Measurements from ENCODE around the gene ZNF548. TPM values are rescaled to one million over a fixed set of nuclear protein-coding genes. Genes with fewer than 3 reads are reported as not detected.
A peak's percentile ranks its signal among the peaks of the same experiment; 100 is the strongest.
"Not testable (repeated sequence)": the region's sequence is repeated elsewhere in the genome, so short reads cannot be mapped to it uniquely, and the experiment has no call there.

ZNF548 gene
- total RNA-seq, 1 donor from 2014 or later: 27.7 TPM

DNA sequence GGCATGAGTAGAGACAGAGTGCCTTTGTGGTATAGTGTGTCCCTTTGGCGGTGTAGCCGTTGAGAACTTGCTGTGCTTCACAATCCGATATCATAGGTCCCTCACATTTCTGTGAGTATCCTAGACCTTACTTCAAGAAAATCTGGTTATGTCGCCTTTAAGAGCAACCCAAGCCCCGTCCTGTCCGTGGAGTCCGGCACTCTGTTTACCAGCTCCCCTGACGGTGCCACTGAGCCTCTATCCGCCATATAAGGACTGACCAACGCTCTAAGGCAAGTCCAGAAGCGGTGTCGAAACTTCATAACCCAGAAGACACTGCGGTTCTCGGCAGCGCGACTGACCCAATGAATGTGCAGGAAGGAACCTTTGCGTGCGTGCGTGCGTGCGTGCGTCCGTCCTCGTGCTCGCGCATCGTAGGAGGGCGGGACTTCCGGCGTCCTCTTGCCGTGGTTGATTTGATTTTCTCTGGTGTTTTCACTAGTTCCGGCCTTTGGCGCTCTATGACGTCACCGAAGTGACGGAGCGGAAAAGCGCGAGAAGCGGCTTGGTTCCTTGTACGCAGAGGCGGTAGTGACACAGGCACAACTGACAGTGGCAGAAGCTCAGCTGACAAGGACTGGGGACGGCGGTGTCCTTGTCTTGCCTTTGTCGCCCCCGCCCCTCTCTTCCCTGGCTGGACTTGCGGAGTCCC, 26.5 kb upstream of the ZNF548 start, which contains the start of the genes TRAPPC2B and ZNF547:
Gene TRAPPC2B (plus strand): TSS at position 555 of the 691 bp plus-strand sequence. CDS start 1,283 bp downstream, outside the sequence.
Gene ZNF547 (plus strand): TSS at position 555 of the 691 bp plus-strand sequence. CDS start 5,005 bp downstream, outside the sequence.
- Histone ChIP-seq H3K27me3 (ENCODE audit: control insufficient read depth in 3 of 3, insufficient read depth in 3 of 3, low read length in 3 of 3) (no peaks in the 10 kb centered on the region), H3K4me3 (ENCODE audit: low read length in 3 of 3) (peak within 1 kb of the TSS; percentile 67 to 91 (median 90)), H3K9me3 (ENCODE audit: control insufficient read depth in 3 of 3, low read length in 3 of 3) (peaks cover 0 to 6% (median 0%) of the 10 kb centered on the region in 3 donors), H3K4me1 (ENCODE audit: control insufficient read depth in 3 of 3, insufficient read depth in 3 of 3, low read length in 3 of 3) (peaks cover 16 to 17% (median 17%) of the 10 kb centered on the region in 3 donors), H3K36me3 (ENCODE audit: control insufficient read depth in 3 of 3, insufficient read depth in 3 of 3, low read length in 3 of 3) (peaks cover 5 to 11% (median 8%) of the 10 kb centered on the region in 3 donors), H3K27ac (ENCODE audit: low read depth, low read length) (peak within 1 kb of the TSS; percentile 93), H3K9ac (ENCODE audit: low read depth in 1 of 3, low read length in 3 of 3) (peak within 1 kb of the TSS; percentile 69 to 92 (median 91))

DNA sequence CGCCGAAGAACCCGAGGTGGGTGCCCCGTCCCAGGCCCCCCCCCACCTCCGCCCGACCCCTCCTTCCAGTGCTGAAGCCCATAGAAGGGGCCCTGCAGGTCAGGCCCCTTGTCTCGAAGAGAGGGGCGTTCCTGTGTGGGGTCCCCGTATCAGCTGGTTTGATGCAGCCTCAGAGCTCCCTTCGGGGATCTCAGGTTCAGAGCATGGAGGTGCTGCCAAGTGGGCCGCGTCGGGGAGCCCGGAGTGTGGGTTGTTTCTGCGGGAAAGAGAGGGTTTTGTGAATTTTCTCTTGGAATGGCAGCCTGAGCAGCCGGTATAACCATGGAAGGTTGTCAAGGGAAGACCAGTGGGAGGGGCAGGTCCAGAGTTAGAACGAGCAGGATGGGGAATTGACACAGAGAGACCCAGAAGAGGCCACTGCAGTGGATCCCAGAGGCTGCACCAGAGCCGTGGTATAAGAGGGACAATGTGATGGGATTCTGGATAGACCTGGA, 25.9 kb upstream of the ZNF548 start:
- H3K4me3 ChIP-seq (ENCODE audit: low read length in 3 of 3): peak overlapping the region; percentile 67 to 91 (median 90)
- peak overlapping the region; percentile 93 for H3K27ac ChIP-seq (ENCODE audit: low read depth, low read length)
- peaks cover 10 to 14% (median 12%) of the 10 kb centered on the region in 3 donors for H3K4me1 ChIP-seq (ENCODE audit: control insufficient read depth in 3 of 3, insufficient read depth in 3 of 3, low read length in 3 of 3)
- peaks cover 0 to 2% (median 0%) of the 10 kb centered on the region in 3 donors for H3K9me3 ChIP-seq (ENCODE audit: control insufficient read depth in 3 of 3, low read length in 3 of 3)
- peaks cover 2 to 6% (median 2%) of the 10 kb centered on the region in 3 donors for H3K36me3 ChIP-seq (ENCODE audit: control insufficient read depth in 3 of 3, insufficient read depth in 3 of 3, low read length in 3 of 3)
- H3K27me3 ChIP-seq (ENCODE audit: control insufficient read depth in 3 of 3, insufficient read depth in 3 of 3, low read length in 3 of 3): no peaks in the 10 kb centered on the region
- peak overlapping the region; percentile 64 to 92 (median 91) for H3K9ac ChIP-seq (ENCODE audit: low read depth in 1 of 3, low read length in 3 of 3)

DNA sequence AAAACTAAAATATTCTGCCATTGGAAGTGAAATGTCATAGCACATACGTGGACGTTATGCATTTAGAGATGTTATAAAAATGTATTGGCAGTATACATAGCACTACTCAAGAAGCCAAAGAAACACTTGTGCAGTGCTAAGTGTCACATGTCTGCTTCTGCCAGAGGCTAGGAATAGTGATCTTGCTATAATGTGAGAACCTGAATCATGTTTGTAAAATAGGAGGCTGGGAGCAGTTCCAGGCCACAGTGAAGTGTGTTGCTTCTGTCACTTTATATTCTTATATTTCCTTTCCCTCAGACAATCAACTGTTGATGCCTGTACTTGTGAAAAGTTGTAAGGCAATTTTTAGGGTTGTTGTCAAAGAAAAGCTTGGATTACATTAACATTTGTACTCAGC, 22.9 kb upstream of the ZNF548 start:
- Histone ChIP-seq H3K4me3 (ENCODE audit: low read length in 3 of 3) (no peak overlapping the region), H3K9ac (ENCODE audit: low read depth in 1 of 3, low read length in 3 of 3) (no peak overlapping the region), H3K9me3 (ENCODE audit: control insufficient read depth in 3 of 3, low read length in 3 of 3) (no peaks in the 10 kb centered on the region), H3K27ac (ENCODE audit: low read depth, low read length) (peak overlapping the region; percentile 21), H3K27me3 (ENCODE audit: control insufficient read depth in 3 of 3, insufficient read depth in 3 of 3, low read length in 3 of 3) (no peaks in the 10 kb centered on the region), H3K36me3 (ENCODE audit: control insufficient read depth in 3 of 3, insufficient read depth in 3 of 3, low read length in 3 of 3) (peaks cover 0 to 6% (median 6%) of the 10 kb centered on the region in 3 donors), H3K4me1 (ENCODE audit: control insufficient read depth in 3 of 3, insufficient read depth in 3 of 3, low read length in 3 of 3) (peaks cover 6 to 14% (median 12%) of the 10 kb centered on the region in 3 donors)

DNA sequence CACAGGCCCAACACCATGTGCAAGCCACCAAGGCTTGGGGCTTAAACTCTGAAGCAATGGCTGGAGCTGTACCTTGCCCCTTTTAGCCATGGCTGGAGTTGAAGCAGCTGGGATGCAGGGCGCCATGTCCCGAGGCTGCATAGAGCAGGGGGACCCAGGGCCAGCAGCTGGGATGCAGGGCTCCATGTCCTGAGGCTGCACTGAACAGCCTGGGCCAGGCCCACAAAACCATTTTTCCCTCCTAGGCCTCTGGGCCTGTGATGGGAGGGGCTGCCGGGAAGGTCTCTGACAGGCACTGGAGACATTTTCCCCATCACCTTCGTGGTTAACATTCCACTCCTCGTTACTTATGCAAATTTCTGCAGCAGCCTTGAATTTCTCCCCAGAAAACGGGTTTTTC, 15.5 kb upstream of the ZNF548 start:
- Histone ChIP-seq H3K27ac (ENCODE audit: low read depth, low read length) (no peak overlapping the region), H3K9ac (ENCODE audit: low read depth in 1 of 3, low read length in 3 of 3) (no peak overlapping the region), H3K27me3 (ENCODE audit: control insufficient read depth in 3 of 3, insufficient read depth in 3 of 3, low read length in 3 of 3) (no peaks in the 10 kb centered on the region), H3K4me3 (ENCODE audit: low read length in 3 of 3) (no peak overlapping the region), H3K9me3 (ENCODE audit: control insufficient read depth in 3 of 3, low read length in 3 of 3) (peaks cover 8 to 11% (median 8%) of the 10 kb centered on the region in 3 donors), H3K4me1 (ENCODE audit: control insufficient read depth in 3 of 3, insufficient read depth in 3 of 3, low read length in 3 of 3) (no peaks in the 10 kb centered on the region), H3K36me3 (ENCODE audit: control insufficient read depth in 3 of 3, insufficient read depth in 3 of 3, low read length in 3 of 3) (peaks cover 39 to 55% (median 47%) of the 10 kb centered on the region in 3 donors)

DNA sequence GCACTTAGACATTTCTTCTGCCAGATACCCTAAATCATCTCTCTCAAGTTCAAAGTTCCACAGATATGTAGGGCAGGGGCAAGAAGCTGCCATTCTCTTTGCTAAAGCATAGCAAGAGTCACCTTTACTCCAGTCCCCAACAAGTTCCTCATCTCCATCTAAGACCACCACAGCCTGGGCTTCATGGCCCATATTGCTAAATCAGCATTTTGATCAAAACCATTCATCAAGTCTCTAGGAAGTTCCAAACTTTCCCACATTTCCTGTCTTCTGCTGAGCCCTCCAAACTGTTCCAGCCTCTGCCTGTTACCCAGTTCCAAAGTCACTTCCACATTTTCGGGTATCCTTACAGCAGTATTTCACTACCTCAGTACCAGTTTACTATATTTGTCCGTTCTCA, 15.0 kb upstream of the ZNF548 start:
- H3K4me1 ChIP-seq (ENCODE audit: control insufficient read depth in 3 of 3, insufficient read depth in 3 of 3, low read length in 3 of 3); H3K4me3 ChIP-seq (ENCODE audit: low read length in 3 of 3); H3K9ac ChIP-seq (ENCODE audit: low read depth in 1 of 3, low read length in 3 of 3); H3K27ac ChIP-seq (ENCODE audit: low read depth, low read length); H3K27me3 ChIP-seq (ENCODE audit: control insufficient read depth in 3 of 3, insufficient read depth in 3 of 3, low read length in 3 of 3): not testable (repeated sequence)
- Histone ChIP-seq H3K36me3 (ENCODE audit: control insufficient read depth in 3 of 3, insufficient read depth in 3 of 3, low read length in 3 of 3) (peaks cover 39 to 55% (median 47%) of the 10 kb centered on the region in 3 donors), H3K9me3 (ENCODE audit: control insufficient read depth in 3 of 3, low read length in 3 of 3) (peaks cover 8 to 11% (median 10%) of the 10 kb centered on the region in 3 donors)

DNA sequence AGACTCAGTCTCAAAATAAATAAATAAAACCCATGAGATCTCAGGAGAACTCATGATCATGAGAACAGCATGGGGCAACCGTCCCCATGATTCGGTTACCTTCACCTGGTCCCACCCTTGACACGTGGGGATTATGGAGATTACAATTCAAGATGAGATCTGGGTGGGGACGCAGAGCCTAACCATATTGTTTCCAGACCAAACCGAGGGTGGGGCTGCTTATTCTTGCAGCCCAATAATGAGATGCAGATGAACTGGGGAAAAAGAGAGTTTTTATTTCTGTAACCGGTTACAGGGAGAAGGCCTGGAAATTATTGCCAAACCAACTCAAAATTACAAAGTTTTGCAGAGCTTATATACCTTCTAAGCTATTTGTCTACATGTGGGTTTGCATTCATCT, 13.5 kb upstream of the ZNF548 start:
- H3K4me1 ChIP-seq (ENCODE audit: control insufficient read depth in 3 of 3, insufficient read depth in 3 of 3, low read length in 3 of 3): no peaks in the 10 kb centered on the region
- no peak overlapping the region for H3K4me3 ChIP-seq (ENCODE audit: low read length in 3 of 3)
- no peaks in the 10 kb centered on the region for H3K27me3 ChIP-seq (ENCODE audit: control insufficient read depth in 3 of 3, insufficient read depth in 3 of 3, low read length in 3 of 3)
- peaks cover 8 to 11% (median 10%) of the 10 kb centered on the region in 3 donors for H3K9me3 ChIP-seq (ENCODE audit: control insufficient read depth in 3 of 3, low read length in 3 of 3)
- H3K27ac ChIP-seq (ENCODE audit: low read depth, low read length): no peak overlapping the region
- H3K36me3 ChIP-seq (ENCODE audit: control insufficient read depth in 3 of 3, insufficient read depth in 3 of 3, low read length in 3 of 3): peaks cover 39 to 55% (median 46%) of the 10 kb centered on the region in 3 donors
- no peak overlapping the region for H3K9ac ChIP-seq (ENCODE audit: low read depth in 1 of 3, low read length in 3 of 3)

DNA sequence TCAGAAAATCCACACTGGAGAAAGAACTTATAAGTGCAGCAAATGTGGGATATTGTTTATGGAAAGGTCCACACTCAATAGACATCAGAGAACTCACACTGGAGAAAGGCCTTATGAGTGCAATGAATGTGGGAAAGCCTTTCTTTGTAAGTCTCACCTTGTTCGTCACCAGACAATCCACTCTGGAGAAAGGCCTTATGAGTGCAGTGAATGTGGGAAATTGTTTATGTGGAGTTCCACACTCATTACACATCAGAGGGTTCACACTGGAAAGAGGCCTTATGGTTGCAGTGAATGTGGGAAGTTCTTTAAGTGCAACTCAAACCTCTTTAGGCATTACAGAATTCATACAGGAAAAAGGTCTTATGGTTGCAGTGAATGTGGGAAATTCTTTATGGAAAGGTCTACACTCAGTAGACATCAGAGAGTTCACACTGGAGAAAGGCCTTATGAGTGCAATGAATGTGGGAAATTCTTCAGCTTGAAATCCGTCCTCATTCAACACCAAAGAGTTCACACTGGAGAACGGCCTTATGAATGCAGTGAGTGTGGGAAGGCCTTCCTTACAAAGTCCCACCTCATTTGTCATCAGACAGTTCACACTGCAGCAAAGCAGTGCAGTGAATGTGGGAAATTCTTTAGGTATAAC, 12.0 kb upstream of the ZNF548 start:
- Histone ChIP-seq H3K27me3 (ENCODE audit: control insufficient read depth in 3 of 3, insufficient read depth in 3 of 3, low read length in 3 of 3) (no peaks in the 10 kb centered on the region), H3K36me3 (ENCODE audit: control insufficient read depth in 3 of 3, insufficient read depth in 3 of 3, low read length in 3 of 3) (peaks cover 33 to 40% (median 37%) of the 10 kb centered on the region in 3 donors), H3K27ac (ENCODE audit: low read depth, low read length) (no peak overlapping the region), H3K9ac (ENCODE audit: low read depth in 1 of 3, low read length in 3 of 3) (no peak overlapping the region), H3K4me1 (ENCODE audit: control insufficient read depth in 3 of 3, insufficient read depth in 3 of 3, low read length in 3 of 3) (no peaks in the 10 kb centered on the region), H3K9me3 (ENCODE audit: control insufficient read depth in 3 of 3, low read length in 3 of 3) (peaks cover 8 to 11% (median 10%) of the 10 kb centered on the region in 3 donors), H3K4me3 (ENCODE audit: low read length in 3 of 3) (peak overlapping the region in 1 of 3 donors; percentile 20)

DNA sequence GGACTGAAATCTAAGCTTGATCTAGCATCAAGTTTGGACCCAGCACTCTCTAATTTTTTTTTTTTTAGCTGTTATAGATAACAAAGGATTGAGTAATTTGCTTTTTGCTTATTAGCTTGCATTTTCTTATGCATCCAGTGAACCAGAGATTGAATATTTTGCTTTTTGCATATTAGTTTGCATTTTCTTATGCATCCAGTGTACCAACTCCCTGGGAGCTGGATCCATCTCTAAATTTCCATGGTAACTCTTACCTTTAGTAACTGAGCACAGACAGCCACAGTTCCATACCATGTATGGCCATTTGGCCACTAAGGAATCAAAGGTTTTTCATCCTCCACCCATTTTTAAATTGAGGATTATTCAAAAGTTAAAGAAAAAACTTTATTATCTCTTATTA, 8.7 kb upstream of the ZNF548 start:
- H3K4me3 ChIP-seq (ENCODE audit: low read length in 3 of 3): no peak overlapping the region
- no peaks in the 10 kb centered on the region for H3K4me1 ChIP-seq (ENCODE audit: control insufficient read depth in 3 of 3, insufficient read depth in 3 of 3, low read length in 3 of 3)
- no peaks in the 10 kb centered on the region for H3K27me3 ChIP-seq (ENCODE audit: control insufficient read depth in 3 of 3, insufficient read depth in 3 of 3, low read length in 3 of 3)
- H3K27ac ChIP-seq (ENCODE audit: low read depth, low read length): no peak overlapping the region
- peaks cover 8 to 11% (median 10%) of the 10 kb centered on the region in 3 donors for H3K9me3 ChIP-seq (ENCODE audit: control insufficient read depth in 3 of 3, low read length in 3 of 3)
- H3K9ac ChIP-seq (ENCODE audit: low read depth in 1 of 3, low read length in 3 of 3): no peak overlapping the region
- H3K36me3 ChIP-seq (ENCODE audit: control insufficient read depth in 3 of 3, insufficient read depth in 3 of 3, low read length in 3 of 3): peaks cover 18 to 22% (median 20%) of the 10 kb centered on the region in 3 donors

DNA sequence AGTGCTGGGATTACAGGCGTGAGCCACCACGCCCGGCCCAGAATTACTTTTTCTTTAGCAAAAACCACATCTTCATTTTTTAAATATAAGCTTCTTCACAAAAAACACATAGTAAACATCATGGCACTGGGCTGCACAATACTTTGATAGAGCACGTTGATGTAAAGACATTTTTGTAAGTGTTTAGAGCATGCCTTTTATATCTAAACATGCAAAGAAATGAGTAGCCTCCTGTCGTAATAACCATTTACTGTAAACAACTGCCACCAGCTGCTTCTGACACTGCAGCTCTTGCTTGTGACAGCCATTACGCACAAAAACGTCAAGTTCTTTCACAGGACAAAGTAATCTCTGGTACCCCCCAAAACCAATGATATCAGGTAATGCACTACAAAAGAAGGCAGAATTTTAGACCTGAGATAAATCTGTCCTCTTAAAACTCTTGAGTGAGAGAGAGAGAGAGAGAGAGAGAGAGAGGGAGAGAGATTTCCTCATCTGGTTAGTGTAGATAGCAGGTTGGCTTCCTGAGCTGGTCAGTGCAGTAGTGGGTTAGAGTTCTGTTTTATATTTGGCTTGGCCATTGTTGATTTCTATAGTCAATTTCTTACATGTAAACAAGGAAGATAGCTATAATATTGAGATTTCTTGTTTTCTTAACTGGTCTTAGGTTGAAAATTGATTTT, 6.7 kb upstream of the ZNF548 start:
- H3K27ac ChIP-seq (ENCODE audit: low read depth, low read length): no peak overlapping the region
- H3K27me3 ChIP-seq (ENCODE audit: control insufficient read depth in 3 of 3, insufficient read depth in 3 of 3, low read length in 3 of 3): no peaks in the 10 kb centered on the region
- peaks cover 2 to 4% (median 3%) of the 10 kb centered on the region in 3 donors for H3K9me3 ChIP-seq (ENCODE audit: control insufficient read depth in 3 of 3, low read length in 3 of 3)
- H3K9ac ChIP-seq (ENCODE audit: low read depth in 1 of 3, low read length in 3 of 3): no peak overlapping the region
- peaks cover 5 to 7% (median 6%) of the 10 kb centered on the region in 3 donors for H3K36me3 ChIP-seq (ENCODE audit: control insufficient read depth in 3 of 3, insufficient read depth in 3 of 3, low read length in 3 of 3)
- no peaks in the 10 kb centered on the region for H3K4me1 ChIP-seq (ENCODE audit: control insufficient read depth in 3 of 3, insufficient read depth in 3 of 3, low read length in 3 of 3)
- H3K4me3 ChIP-seq (ENCODE audit: low read length in 3 of 3): no peak overlapping the region
